HG02970 (cell line): ENCODE measurements around the gene TOGARAM2.

Experiments
- ATAC-seq: cut with Tn5 transposase; IDR thresholded peaks from one replicate; pipeline ENCODE4 v1.9.1; 2021; ENCODE audit warnings: mild to moderate bottlenecking, moderate library complexity, moderate number of reproducible peaks; ENCODE audit not compliant: unreplicated experiment, low FRiP score

The TOGARAM2 gene

DNA sequence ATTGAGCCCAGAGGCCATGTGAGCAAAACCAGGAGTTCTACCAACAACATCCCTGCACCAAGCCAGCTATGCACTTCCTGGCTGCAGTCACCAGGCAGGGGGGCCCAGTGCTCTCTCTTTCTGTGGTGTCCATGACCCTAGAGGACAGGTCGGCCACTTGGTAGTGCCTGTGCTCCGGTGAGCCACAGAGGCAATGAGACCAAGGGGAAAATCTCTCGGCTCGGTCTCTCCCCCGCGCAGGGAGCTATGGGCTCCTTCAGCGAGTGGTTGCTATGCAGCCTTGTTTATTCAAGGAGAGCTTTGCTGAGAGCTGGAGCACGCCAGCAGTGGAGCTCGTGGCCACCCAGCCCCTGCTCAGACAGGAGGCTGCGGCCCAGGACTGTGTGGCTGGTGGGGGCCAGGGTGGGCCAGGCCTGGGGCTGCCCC lies at the start of gene TOGARAM2:
Gene TOGARAM2, plus strand, starts transcription at position 283 of the 426 bp plus-strand sequence. CDS start 13,537 bp downstream, outside the sequence.
- no peak for ATAC-seq

DNA sequence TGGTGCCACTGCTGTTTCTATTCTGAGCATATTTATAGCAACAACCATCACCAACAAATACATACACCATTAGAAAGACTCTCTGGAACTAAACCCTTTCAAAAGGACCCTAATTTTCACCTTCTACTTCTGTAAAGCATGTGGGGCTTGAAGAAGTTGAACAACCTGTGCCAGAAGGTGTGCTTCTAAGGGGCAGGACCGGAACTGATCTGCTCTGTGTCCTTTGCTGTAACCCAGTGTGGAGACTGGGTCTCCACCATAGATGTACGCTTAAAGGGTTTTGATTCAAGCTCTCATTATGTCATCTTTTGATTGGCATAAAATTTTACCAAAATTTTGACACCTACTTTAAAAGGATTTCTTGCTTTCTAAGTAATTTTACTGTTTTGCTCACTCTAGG lies 46.3 kb upstream of the TOGARAM2 start:
- no peak for ATAC-seq

DNA sequence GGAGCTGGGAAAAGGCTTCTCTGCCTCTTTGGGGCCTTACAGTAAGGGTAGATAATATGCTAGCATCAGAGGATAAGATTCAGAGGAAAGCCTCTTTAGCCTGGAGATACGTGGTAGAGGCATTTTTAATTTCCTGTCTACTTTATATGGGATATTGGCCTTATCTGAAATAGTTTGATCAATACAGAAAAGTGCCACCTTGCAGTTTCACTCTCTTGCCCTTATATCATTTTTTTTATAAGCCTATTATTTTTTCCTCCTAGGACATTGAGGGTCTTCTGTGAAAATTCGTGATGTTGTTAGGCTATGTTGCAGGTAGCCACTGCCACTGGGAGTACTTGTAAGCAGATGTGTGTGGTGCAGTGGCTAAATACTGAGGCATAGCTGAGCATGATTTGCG lies 40.1 kb upstream of the TOGARAM2 start:
- ATAC-seq, result no peak

DNA sequence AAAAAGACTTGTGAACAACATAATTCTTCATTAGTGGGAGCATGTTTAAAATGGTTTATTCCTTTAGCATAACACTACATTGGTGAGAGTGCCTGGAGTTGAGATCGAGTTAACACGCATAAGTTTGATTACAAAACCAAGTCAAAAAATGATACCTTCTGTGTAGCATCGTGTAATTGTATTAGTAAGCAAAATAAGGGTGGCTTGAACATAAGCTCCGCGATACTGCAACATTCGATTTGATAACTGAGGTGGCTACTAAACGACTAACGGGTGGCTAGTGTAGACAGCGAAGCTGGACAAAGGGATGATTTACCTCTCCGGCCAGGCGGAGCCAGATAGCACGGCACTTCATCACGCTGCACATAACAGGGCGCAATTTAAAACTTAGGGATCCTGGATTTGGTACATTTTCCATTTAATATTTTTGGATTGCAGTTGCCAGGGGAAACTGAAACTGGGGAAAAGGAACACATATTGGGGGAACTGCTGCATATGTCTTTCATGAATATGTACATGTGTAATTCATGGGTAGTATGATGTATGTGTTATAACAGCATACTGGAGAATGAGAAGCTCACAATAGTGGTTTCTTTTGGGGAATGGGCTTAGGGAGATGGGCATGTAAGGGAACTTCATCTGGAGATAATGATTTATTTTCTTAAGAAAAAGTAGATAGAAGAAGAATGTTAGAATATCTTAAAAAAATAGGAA lies 36.4 kb upstream of the TOGARAM2 start:
- ATAC-seq, result no peak

DNA sequence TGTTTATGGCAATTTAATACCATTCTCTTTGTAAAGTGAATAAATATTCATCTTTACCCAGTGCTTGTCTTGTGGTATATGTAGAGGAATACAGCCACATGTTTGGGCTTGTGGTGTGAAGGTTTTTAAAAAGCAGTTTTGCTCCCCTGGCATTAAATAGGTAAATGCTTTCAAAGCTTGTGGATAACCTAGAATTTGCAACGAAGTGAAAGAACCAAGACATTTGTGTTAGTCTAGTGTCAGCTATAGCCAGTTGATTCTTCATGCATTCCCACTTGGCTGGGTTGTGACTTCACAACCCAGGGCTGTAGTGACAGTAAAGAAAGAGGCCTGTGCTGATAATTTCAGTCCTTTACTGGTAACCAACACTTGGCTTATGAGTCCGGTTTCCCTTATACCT lies 32.9 kb upstream of the TOGARAM2 start:
- ATAC-seq, result no peak

DNA sequence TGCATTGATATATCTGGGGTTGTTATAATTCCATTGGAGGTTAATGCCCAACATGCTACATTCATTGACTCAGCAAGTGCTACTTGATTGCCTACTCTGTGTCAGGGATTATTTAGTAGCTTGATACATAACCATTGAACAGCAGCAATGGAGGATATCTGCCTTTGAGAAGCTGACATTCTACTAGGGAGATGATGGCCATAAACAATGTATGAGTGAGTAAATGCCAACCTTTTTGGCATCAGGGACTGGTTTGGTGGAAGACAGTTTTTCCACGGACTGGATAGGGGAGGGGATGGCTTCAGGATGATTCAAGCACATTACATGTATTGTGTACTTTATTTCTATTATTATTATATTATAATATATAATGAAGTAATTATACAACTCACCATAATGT lies 31.9 kb upstream of the TOGARAM2 start:
- no peak for ATAC-seq

DNA sequence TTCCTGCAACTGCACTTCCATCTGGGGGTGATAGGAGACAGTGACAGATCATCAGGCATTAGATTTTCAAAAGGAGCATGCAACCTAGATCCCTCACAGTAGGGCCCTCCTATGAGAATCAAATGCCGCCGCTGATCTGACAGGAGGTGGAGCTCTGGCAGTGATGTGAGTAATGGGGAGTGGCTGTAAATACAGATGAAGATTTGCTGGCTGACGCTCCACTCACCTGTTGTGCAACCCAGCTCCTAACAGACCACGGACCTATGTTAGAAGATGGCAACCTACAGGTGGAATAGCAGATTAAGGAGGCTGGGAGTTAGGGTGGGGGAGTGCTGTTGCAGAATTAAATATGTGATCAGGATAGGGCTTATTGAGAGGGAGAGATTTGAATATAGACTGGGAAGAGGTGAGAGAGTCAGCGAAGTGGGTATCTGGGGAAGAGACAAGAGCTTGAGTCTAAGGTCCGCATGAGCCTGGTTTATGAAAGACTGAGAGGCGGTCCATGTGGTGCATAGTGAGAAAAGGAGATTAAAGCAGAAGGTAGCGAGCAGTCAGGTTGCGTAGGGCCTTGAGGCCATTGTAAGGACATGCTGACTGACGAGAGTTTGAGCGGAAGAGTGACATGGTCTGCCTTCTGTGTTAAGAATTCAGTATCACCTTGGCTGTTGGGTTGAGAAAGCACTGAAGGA lies 31.3 kb upstream of the TOGARAM2 start:
- no peak for ATAC-seq

DNA sequence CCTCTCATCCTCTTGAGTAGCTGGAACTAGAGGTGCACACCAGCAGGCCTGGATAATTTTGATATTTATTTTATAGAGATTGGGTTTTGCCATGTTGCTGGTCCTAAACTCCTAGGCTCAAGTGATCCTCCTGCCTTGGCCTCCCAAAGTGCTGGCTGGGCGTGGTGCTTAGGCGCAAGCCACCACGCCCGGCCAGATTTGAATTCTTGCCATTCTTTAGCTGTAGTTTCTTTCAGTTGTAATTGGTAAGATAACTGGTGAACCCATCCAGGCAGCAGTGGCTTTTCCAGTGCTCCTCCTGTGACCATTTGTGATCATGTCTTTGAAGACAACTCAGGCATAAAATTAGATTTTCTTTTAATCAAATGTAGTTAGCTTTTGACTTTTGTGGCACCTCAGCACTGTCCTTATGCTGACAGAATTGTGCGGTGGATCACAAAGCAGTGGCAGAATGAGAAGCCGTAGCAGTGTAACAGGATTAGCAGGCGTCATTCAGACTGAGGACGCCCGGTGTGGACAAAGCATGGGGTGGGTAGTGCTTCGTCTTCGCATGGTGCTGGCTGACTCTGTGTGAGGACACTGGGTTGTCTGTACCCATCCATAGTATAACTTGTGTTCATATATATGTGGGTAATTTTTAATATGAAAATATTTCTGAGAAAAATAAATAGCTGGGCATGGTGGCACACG lies 30.0 kb upstream of the TOGARAM2 start:
- no peak for ATAC-seq

DNA sequence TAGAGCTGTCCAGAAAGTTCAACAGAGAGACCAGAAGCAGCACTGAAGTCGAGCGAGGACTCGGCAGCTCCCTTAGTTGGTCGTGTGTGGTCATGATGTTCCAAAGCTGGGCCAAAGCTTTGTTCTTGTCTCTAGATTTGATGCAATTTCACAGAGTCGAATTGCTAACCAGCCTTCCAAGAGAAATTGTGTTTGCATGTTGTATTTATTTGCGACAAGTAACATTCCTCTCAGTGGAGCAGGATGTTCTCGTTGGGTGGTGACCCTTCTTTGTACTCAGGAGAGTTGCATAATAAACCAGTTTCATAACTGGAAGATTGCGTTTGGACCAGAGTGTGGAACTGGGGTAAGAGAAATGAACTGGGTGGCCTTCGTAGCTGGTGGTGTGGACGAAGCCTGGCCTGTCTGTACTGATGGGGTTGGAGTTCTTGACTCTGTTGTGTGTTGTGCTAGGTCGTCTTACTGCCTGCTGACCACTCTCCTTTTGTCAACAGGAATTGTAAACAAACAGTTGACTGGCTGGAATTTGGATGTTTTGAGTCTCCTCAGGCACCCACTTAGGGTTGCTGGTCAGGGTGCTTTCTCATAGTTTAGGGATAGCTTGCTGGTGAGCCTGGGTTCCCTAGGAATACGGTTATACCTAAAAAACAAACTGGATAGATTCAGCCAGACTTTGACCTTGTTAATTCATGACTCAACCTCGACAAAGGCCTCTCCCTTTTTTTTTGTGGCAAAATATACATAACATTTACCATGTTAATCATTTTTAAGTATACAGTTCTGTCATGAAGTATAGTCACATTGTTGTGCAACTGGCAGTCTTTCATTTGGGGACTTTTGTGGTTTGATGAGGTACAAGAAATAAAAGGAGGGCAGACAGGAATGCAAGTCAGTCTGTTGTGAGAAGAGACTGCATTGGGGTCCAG lies 28.9 kb upstream of the TOGARAM2 start:
- no peak for ATAC-seq

DNA sequence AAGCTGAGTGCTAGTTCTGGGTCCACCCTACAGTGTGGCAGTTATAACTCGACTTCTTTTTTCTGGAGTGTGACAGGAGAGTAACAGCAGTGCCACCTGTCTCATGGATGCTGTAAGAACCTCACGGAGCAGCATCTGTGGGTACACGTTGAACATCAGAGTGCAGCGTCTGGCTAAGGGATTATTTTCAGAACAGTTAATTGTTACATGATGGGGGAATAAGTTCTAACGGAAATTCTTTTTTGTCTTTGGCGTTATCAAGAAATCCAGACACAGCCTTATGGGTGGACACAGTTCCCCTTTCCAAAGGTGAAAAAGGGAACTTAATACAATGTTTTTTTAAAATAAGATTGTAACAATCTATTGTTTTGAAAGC lies 28.3 kb upstream of the TOGARAM2 start:
- ATAC-seq, result no peak

DNA sequence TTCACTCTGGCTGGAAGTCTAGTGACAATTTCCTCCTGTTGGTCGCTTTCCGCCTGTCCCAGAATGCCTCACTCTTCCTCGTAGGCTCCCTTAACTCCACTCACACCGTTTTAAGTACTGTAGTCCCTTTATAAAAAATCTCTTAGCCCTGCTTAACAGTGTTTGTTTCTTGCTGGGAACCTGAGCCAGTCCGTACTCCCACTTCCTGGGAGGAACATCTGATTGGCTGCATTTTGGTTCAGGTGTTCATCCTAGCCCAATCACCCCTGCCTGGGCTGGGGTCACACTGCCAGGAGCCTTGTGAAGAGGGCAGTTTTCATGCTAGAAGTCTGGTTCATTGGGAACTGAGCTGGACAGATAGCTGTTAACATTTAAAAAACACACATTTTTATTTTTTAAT lies 25.6 kb upstream of the TOGARAM2 start:
- no peak for ATAC-seq

DNA sequence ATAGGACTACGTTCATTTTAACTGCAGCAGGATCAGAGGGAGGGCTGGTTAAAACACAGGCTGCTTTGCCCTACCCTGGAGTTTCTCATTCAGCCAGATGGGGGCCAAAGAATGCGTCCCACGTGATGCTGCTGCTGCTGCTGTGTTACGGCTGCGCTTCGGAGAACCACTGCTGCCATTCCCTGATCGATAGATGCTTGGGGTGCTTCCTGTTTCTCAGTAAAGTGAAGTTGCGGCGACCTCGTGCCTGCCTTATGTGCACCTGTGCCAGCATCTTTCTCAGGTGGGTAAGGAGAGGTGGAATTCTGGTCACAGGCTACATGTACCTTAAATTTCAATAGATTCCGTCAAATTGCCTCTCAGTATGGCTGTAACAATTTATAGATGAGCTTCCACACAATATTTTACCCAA lies 24.7 kb upstream of the TOGARAM2 start:
- ATAC-seq, result no peak

DNA sequence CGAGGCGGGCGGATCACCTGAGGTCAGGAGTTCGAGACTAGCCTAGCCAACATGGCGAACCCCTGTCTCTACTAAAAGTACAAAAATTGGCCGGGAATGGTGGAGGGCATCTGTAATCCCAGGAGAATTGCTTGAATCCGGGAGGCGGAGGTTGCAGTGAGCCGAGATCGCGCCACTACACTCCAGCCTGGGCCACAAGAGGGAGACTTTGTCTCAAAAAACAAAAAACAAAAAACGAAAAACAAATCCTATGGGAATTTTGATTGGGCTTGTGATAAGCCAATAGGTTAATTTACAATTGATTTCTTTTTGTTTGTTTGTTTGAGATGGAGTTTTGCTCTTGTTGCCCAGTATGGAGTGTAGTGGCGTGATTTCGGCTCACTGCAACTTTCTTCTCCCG lies 24.2 kb upstream of the TOGARAM2 start:
- ATAC-seq, result no peak

DNA sequence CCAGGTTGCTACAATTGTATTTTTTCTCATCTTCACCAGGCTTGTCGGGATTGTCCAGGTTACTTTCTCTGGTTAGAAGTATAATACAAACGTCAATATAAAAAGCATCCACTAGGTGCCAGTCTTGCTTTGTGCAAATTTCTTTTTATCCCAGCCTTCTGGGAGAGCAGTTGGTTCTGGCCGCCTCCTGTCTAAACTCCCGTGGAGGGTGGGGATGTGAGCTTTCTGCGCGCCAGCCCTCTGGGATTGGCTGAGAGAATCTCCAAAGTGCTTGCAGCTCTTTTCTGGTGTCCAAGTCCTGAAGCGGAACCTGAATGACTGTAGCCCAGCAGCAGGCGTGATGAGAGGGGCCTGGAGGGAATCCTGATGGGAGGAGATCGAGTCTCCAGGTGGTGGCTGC lies 22.4 kb upstream of the TOGARAM2 start:
- no peak for ATAC-seq

DNA sequence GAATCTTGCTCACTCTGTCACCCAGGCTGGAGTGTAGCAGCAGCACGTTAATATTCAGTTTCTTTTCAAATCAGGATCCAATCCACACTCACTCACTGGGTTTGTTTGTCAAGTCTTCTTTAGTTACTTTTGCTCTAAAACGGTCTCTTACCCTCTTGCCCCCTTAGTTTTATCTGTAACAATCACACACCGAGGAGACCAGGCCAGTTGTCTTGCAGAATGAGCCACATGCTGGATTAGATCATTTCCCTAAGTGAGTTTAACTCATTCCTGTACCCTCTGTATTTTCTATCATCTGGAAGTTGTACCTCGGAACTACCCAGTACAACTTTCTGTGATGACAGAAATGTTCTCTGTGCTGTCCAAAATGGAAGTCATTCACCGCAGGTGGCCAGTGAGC lies 20.7 kb upstream of the TOGARAM2 start:
- ATAC-seq, result no peak

DNA sequence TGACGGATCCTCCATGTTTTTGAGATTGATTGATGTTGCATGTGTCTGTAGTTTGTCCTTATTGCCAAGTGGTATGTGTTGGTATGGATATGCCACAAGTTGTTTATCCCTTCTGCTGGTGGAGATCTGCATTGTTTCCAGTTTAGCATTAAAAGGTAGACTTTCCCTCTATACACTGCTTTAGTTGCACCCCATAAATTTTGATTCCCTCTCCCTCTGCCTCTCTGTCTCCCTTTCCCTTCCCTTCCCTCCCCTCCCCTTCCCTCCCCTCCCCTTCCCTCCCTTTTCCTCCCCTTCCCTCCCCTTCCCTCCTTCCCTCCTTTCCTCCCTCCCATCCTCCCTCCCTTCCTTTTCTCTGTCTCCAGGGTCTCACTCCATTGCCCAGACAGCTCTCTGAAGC lies 18.6 kb upstream of the TOGARAM2 start:
- no peak for ATAC-seq

DNA sequence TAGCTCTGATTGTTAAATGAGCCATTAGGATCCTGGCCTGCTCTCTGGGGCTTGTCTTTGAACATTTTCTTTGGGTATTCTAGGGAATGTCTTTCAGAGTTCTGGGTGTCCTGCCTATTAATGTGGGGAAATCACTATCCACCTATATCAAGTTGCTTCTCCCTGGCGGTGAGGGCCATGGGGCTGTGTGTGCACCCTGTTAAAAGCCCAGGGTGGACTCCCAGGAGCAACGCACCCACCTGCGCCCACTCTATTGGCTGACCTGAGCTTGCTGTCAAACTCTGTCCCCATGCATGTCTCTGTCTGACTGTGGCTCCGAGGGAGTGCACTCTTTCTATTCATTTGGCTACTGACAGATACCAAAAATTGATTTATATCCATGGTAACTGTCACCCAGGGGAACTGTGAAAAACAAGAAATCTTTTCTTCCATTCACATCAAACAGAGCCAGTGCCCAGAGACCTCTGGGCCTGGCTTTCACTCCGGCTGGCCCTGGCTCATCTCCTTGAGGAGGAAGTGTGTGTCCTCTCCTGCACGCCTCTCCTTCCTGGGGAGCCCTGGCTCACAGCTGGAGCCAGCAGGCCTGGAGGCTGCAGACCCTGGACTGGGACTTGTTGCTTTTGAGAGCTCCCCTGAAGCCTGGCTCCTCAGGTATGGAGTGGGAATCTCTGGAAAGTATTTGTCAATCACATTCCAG lies 10.5 kb upstream of the TOGARAM2 start:
- ATAC-seq, result no peak

DNA sequence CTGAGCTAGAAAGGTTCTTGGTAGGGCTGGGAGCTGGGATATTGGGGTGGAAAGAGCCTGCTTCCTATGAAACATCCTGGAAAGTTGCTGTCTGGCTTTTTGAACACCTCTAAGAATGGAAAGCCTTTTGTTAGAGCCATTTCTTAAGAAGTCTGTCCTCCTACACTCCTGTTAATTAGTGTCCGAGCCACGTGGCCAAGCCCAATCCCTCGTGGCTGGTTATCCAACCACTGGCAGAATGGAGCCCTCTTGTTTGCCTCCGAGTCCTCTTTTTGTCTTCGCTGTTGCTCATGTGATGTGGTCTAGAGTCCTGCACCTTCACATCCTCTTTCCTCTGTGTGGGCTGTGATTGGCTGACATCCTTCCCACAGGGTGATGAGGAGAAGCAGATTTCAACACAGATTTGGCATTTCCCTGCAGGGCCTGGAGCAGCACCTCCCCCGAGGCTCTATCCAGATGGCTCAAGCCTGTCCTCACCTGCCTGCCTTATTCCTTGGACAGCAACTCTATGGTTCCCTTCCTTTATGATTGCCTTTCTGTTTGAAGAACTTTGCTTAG lies 8.2 kb upstream of the TOGARAM2 start:
- ATAC-seq, result no peak

DNA sequence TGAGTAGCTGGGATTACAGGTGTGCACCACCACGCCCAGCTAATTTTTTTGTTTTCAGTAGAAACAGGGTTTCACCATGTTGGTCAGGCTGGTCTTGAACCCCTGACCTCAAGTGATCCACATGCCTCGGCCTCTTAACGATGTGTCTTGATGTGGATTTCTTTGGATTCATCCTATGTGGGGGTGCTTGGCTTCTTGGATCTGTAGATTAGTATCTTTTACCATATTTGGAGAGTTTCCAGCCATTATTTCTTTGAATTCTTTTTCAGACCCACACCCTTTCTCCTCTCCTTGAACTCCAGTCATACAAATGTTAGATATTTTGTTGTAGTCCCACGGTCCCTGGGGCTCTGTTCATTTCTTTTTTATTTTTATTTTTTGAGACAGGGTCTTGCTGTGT lies 6.8 kb upstream of the TOGARAM2 start:
- ATAC-seq, result no peak

DNA sequence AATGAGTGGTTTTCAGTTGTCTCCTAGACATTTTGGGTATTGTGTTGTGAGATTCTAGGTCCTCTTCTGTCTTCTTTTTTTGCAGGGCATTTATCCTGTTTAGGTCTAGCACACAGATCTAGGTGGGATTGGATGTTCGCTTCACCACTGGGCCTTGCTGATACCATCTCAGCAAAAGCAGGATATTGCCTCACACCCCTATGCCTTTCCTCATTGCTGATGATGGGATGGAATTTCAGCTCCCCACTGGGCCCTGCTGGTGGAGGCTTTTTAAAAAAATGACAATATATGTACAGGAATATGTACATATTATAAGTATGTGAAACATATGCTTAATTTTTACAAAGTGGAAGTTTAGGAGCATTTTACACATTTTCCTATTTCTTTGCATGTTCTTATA lies 5.4 kb upstream of the TOGARAM2 start:
- ATAC-seq, result no peak
